Upper lobe of left lung (tissue), 6 donors: Measurements from ENCODE around the gene RER1. TPM values are rescaled to one million over a fixed set of nuclear protein-coding genes. Genes with fewer than 3 reads are reported as not detected.

Experiments used
- ATAC-seq, 2 donors: fragments of 200-7000 bp; cut with Tn5 transposase; one replicate each; pipeline ENCODE4 v1.9.1; 2022; ENCODE audit warnings: mild to moderate bottlenecking in 2 of 2, moderate library complexity in 2 of 2; ENCODE audit not compliant: low FRiP score in 2 of 2
- DNase-seq, 2 donors: peaks; one replicate each; pipeline ENCODE4 v3.0.0-alpha.2; 2019 to 2020
- H3K27ac ChIP-seq, 4 donors: fragments of 200-600 bp; sonication (generic); one replicate each; pipeline ENCODE4 v1.5.1; 2016 to 2019
- H3K27me3 ChIP-seq, 4 donors: fragments of 200-600 bp; sonication (generic); one replicate each; pipeline ENCODE4 v1.5.1; 2017 to 2019
- H3K36me3 ChIP-seq, 4 donors: fragments of 200-600 bp; sonication (generic); one replicate each; pipeline ENCODE4 v1.5.1; 2016 to 2019
- H3K4me1 ChIP-seq, 4 donors: fragments of 200-600 bp; sonication (generic); one replicate each; pipeline ENCODE4 v1.5.1; 2018 to 2019
- H3K4me3 ChIP-seq, 4 donors: fragments of 200-600 bp; sonication (generic); one replicate each; pipeline ENCODE4 v1.5.1; 2017 to 2019; ENCODE audit warnings: mild to moderate bottlenecking in 2 of 4, moderate library complexity in 1 of 4
- H3K9me3 ChIP-seq, 4 donors: fragments of 200-600 bp; sonication (generic); one replicate each; pipeline ENCODE4 v1.5.1; 2018 to 2019
- EP300 ChIP-seq, 4 donors: sonication (generic); formaldehyde crosslinking; IDR thresholded peaks; one replicate each; pipeline ENCODE4 v1.5.1; 2017; ENCODE audit warnings: antibody characterized with exemption in 4 of 4, control low read depth in 2 of 4
- POLR2A ChIP-seq, 4 donors: fragments of 450-650 bp; IDR thresholded peaks; one replicate each; pipeline ENCODE4 v1.5.1; 2016 to 2017; ENCODE audit warnings: antibody characterized with exemption in 4 of 4, mild to moderate bottlenecking in 2 of 4
- POLR2AphosphoS5 ChIP-seq, 2 donors: sonication (generic); formaldehyde crosslinking; IDR thresholded peaks; one replicate each; pipeline ENCODE4 v1.5.1; 2017; ENCODE audit warnings: antibody characterized with exemption in 2 of 2
- WGBS, 2 donors: methylation state at CpG; one replicate each; pipeline ENCODE4 v1.1.5; 2017 to 2018; 5-methylcytosine and 5-hydroxymethylcytosine counted together
- total RNA-seq, 6 donors: library from RNA; depleted of rRNA in 4 of 6; stranded (reverse); fragments of >200 nt in 4 of 6; gene quantifications; one replicate each; pipeline versions ENCODE4 v1.1.0 to v1.2.1, GENCODE V29; 2016 to 2021
- TF ChIP-seq, protein P1 (sequence below), 6 experiments: fragments of 450-650 bp in 4 of 6; fragments of 200-600 bp in 2 of 6; sonication (generic) in 2 of 6; IDR thresholded peaks; one replicate each; pipeline ENCODE4 v1.5.1; 2016 to 2019; ENCODE audit warnings: antibody characterized with exemption in 6 of 6
- donor health status: DM: no; HTN: no; CAD: no; lungs with moderate emphysema.
- donor health status: DM: no; HTN: yes; CAD: no; lungs with severe emphysema.

The RER1 gene
- total RNA-seq, 6 donors from 2014 or later, result 48.2 to 133 (median 61.1) TPM

DNA sequence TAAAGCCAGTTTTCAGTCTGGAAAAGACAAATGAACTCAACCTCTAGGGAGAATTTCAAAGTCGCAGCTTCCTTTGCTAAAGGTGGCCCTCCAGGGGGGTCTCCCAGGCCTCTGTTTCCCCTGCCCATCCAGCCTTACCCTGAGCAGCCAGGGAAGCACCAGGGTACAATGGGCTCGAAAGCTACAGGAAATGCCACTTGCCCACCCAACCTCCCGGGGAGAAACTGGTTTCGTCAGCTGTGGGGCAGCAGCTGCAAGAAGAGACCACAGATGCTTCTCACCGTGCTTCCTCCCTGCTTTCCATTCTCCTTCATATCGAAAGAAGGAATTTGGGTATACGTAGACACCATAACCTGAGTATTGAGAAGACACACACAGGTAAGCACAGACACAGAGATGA, 2.0 kb upstream of the RER1 start:
- 82 to 85% methylated on average over 7 of the region's 7 CpGs for WGBS, 2 donors
- Histone ChIP-seq H3K4me3 (no peak overlapping the region), H3K4me1 (peaks cover 27 to 38% (median 31%) of the 10 kb centered on the region in 4 donors), H3K27ac (no peak overlapping the region), H3K36me3 (peaks cover 0 to 22% (median 0%) of the 10 kb centered on the region in 4 donors), H3K9me3 (no peaks in the 10 kb centered on the region), H3K27me3 (no peaks in the 10 kb centered on the region)
- ATAC-seq (no peak), DNase-seq (no peak)
- TF ChIP-seq, protein P1, sequence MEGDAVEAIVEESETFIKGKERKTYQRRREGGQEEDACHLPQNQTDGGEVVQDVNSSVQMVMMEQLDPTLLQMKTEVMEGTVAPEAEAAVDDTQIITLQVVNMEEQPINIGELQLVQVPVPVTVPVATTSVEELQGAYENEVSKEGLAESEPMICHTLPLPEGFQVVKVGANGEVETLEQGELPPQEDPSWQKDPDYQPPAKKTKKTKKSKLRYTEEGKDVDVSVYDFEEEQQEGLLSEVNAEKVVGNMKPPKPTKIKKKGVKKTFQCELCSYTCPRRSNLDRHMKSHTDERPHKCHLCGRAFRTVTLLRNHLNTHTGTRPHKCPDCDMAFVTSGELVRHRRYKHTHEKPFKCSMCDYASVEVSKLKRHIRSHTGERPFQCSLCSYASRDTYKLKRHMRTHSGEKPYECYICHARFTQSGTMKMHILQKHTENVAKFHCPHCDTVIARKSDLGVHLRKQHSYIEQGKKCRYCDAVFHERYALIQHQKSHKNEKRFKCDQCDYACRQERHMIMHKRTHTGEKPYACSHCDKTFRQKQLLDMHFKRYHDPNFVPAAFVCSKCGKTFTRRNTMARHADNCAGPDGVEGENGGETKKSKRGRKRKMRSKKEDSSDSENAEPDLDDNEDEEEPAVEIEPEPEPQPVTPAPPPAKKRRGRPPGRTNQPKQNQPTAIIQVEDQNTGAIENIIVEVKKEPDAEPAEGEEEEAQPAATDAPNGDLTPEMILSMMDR (IDR thresholded peaks at IDR 0.05), result no peak
- TF ChIP-seq POLR2A (IDR thresholded peaks at IDR 0.05), result no peak
- TF ChIP-seq POLR2AphosphoS5 (IDR thresholded peaks at IDR 0.05), result no peak
- no peak for TF ChIP-seq EP300 (IDR thresholded peaks at IDR 0.05)

DNA sequence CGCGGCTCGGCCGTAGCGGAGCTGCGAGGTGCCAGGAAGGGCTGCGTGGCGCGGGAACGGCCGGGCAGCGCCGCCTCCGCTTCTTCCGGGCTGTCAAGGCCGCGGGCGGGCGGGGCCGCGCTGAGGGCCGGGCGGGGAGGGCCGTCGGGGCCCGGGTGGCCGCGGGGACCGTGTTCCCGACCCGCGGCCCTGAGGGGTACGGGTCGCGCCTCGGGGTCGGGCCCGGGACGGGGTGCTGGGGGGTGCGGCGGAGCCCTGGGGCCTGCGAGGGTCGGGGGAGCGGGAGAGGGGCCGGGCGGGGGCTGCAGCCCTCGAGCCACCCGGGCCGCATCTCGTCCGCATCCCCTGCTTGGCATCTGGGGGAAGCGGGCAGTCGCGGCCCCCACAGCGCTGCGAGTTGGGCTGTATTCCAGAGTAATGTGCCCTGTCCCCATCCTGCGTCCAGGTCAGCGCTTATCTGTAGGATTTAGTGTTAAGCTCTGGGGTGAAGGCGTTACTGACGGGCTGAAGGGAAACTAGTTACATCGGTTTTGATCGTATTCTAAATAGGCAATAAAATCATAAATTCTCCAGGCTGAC, 379 bp downstream of the RER1 start:
- WGBS, 2 donors, result 2 to 7% methylated on average over 3 to 30 of the region's 62 CpGs
- Histone ChIP-seq H3K27me3 (no peaks in the 10 kb centered on the region), H3K9me3 (no peaks in the 10 kb centered on the region), H3K4me3 (peak overlapping the region; percentile 74 to 100 (median 100)), H3K27ac (peak overlapping the region; percentile 89 to 93 (median 90)), H3K36me3 (peaks cover 6 to 43% (median 14%) of the 10 kb centered on the region in 4 donors), H3K4me1 (peaks cover 27 to 41% (median 33%) of the 10 kb centered on the region in 4 donors)
- ATAC-seq (peak in 1 of 2 donors; percentile 41), DNase-seq (no peak)
- TF ChIP-seq POLR2A (IDR thresholded peaks at IDR 0.05) (no peak), EP300 (IDR thresholded peaks at IDR 0.05) (no peak), POLR2AphosphoS5 (IDR thresholded peaks at IDR 0.05) (no peak)
- TF ChIP-seq, protein P1 (IDR thresholded peaks at IDR 0.05), result no peak

DNA sequence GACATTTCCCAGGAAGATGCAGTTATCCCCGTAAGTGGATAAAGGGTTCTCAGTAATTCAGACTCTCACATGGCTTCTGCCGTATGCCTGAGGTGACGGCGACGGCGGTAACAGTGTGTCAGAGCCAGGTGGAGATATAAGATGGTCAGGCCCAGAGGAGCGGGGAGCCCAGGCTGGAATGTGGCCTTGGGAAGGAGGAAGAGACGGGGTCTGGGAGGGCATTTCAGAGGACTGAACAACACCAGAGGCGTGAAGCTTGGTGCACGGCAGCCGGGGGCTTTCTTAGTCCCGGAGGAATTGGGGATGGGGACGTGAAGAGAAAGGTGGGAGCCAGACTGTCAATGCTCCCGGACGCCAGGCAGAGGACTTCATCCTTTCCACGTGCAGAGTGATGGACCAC, 1.0 kb downstream of the RER1 start:
- DNase-seq, result no peak
- no peak for ATAC-seq
- H3K27ac ChIP-seq, result peak overlapping the region; percentile 89 to 93 (median 90)
- H3K9me3 ChIP-seq, result no peaks in the 10 kb centered on the region
- H3K4me1 ChIP-seq, result peaks cover 27 to 41% (median 33%) of the 10 kb centered on the region in 4 donors
- no peaks in the 10 kb centered on the region for H3K27me3 ChIP-seq
- H3K4me3 ChIP-seq, result peak overlapping the region; percentile 74 to 100 (median 100)
- TF ChIP-seq POLR2A (IDR thresholded peaks at IDR 0.05) (no peak), EP300 (IDR thresholded peaks at IDR 0.05) (no peak), POLR2AphosphoS5 (IDR thresholded peaks at IDR 0.05) (no peak)
- TF ChIP-seq, protein P1 (IDR thresholded peaks at IDR 0.05), result no peak
- WGBS, 2 donors, result 56 to 70% methylated on average over 16 of the region's 16 CpGs
- H3K36me3 ChIP-seq, result peaks cover 11 to 45% (median 20%) of the 10 kb centered on the region in 4 donors

DNA sequence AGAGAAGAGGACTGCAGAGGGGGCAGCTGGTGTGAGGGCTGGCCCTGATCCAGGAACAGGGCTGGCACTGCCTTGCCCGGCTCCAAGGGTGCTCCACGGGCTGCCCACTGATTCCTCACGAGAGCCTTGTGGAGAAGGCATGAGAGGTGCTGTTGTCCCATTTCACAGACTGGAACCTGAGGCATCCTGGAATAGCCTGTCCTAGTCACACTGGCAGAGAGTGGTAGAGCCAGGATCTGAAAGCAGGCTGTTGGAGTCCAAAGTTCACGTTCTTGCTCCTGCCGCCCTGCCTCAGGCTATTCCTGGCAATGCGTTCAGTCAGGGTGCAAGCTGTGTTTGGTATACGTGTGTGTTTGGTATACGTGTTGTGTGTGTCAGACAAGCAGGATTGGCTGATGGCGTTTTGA, 1.8 kb downstream of the RER1 start:
- no peak overlapping the region for H3K27ac ChIP-seq
- no peak for ATAC-seq
- 71 to 87% methylated on average over 6 to 9 of the region's 9 CpGs for WGBS, 2 donors

More for the DNA sequence above, 1.8 kb downstream of the RER1 start:
- Histone ChIP-seq H3K9me3 (no peaks in the 10 kb centered on the region), H3K4me1 (peaks cover 27 to 41% (median 33%) of the 10 kb centered on the region in 4 donors), H3K27me3 (no peaks in the 10 kb centered on the region), H3K4me3 (peak overlapping the region in 1 of 4 donors; percentile 100), H3K36me3 (peaks cover 12 to 51% (median 27%) of the 10 kb centered on the region in 4 donors)
- DNase-seq, result no peak
- TF ChIP-seq EP300 (IDR thresholded peaks at IDR 0.05) (no peak), POLR2AphosphoS5 (IDR thresholded peaks at IDR 0.05) (no peak), POLR2A (IDR thresholded peaks at IDR 0.05) (no peak)
- TF ChIP-seq, protein P1 (IDR thresholded peaks at IDR 0.05), result no peak
